ENCODE results near the gene KDM1A.

DNA sequence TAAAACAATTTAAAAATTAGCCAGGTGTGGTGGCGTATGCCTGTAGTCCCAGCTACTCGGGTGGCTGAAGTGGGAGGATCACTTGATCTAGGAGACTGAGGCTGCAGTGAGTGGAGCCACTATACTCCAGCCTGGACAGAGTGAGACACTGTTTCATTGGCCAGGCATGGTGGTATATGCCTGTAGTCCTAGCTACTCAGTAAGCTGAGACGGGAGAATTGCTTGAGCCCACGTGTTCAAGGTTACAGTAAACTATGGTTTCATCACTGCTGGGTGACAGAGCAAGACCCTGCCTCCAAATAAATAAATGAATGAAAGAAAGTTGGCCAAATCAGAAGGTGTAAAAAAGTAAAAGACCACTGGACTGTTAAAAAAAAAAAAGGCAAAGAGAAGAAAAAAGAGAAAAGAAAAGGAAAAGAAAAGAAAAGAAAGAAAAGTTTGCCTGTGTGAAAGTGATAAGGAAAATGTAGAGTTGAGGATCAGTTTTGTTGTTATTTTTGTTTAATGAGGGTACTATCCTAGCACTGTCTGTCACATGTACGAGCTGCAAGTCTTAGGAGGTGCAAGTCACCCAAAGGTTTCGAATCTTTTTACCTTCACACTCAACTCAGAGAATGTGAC is 97.1 kb downstream of the KDM1A start:
- TF ChIP-seq FOXM1 (IDR thresholded peaks at IDR 0.05; ENCODE audit: borderline replicate concordance) (no peak), NFRKB (IDR thresholded peaks at IDR 0.05) (no peak), SUZ12 (IDR thresholded peaks at IDR 0.05) (no peak), BHLHE40 (IDR thresholded peaks at IDR 0.05; ENCODE audit: borderline replicate concordance) (no peak), SP1 (IDR thresholded peaks at IDR 0.05) (no peak)
- TF ChIP-seq, protein P1, sequence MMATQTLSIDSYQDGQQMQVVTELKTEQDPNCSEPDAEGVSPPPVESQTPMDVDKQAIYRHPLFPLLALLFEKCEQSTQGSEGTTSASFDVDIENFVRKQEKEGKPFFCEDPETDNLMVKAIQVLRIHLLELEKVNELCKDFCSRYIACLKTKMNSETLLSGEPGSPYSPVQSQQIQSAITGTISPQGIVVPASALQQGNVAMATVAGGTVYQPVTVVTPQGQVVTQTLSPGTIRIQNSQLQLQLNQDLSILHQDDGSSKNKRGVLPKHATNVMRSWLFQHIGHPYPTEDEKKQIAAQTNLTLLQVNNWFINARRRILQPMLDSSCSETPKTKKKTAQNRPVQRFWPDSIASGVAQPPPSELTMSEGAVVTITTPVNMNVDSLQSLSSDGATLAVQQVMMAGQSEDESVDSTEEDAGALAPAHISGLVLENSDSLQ (IDR thresholded peaks at IDR 0.05), result peak; percentile 9; the same call in 1 of the 2 replicates
